HG03378 (cell line): Measurements from ENCODE around the gene ZNF507.
"Not testable (repeated sequence)": the region's sequence is repeated elsewhere in the genome, so short reads cannot be mapped to it uniquely, and the experiment has no call there.

Experiments
- ATAC-seq: cut with Tn5 transposase; IDR thresholded peaks from one replicate; pipeline ENCODE4 v1.9.1; 2021; ENCODE audit warnings: mild to moderate bottlenecking, moderate library complexity; ENCODE audit not compliant: unreplicated experiment

Gene ZNF507

GRCh38 chr19:32367063-32367462 lies 21.7 kb downstream of the ZNF507 start:
- no peak for ATAC-seq

GRCh38 chr19:32367948-32368536 lies 22.6 kb downstream of the ZNF507 start:
- no peak for ATAC-seq

GRCh38 chr19:32368787-32369186 lies 23.4 kb downstream of the ZNF507 start:
- no peak for ATAC-seq

DNA sequence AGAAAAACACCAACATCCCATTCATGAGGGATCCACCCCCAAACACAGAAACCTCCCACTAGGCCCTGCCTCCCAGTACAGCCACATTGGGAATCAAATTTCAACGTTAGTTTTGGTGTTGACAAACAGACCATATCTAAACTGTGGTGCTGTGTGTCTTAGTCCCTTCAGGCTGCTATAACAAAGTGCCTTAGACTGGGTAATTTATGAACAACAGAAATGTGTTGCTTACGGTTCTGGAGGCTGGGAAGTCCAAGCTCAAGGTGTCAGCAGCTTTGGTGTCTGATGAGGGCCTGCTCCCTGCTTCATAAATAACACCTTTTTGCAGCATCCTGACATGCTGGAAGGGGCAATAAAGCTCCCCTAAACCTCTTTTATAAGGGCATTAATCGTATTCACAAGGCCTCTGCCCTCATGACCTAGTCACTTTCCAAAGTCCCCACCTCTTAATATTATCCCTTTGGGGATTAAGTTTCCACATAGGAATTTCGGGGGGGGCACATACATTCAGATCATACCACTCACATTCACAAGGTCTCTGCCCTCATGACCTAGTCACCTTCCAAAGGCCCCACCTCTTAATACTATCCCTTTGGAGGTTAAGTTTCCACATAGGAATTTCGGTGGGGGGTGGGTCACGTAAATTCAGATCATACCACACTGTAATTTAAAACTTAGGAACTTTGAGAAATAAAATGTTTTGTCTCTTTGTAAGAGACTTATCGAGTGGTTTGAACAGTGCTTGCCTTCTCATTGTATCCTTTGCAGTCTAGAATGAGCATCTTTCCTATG lies 27.5 kb downstream of the ZNF507 start:
- no peak for ATAC-seq

DNA sequence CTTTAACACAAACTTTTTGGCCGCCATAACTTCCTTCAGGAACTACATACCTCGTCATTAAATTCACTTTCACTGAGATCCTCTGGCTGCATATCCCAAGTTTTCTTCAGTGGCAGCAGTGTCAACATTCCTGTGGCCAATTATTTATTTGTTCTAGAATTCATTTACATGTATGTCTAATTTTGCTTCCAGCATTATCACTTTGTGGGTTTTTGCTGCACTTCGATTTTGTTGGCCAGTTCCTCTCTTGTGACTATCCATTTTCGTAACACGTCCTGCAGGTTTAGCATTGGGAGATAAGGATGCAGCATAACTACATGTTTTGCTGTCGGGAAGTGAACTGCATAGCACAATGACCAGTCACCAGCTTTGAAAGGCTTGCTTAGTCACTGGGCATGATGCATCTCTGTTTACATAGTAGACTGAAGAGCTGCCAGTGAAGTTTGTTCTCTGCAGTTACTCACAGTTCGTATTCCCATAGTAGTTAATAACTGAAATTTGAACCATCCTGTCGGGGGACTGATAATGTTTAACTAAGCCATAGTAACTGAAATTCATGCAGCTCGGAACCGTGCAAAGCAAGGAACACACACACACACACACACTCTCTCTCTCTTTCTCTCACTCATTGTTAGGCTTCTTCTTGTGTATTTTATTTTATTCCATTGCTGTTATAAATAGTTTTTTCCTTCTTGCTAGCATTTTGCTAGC lies 28.3 kb downstream of the ZNF507 start:
- ATAC-seq: no peak

DNA sequence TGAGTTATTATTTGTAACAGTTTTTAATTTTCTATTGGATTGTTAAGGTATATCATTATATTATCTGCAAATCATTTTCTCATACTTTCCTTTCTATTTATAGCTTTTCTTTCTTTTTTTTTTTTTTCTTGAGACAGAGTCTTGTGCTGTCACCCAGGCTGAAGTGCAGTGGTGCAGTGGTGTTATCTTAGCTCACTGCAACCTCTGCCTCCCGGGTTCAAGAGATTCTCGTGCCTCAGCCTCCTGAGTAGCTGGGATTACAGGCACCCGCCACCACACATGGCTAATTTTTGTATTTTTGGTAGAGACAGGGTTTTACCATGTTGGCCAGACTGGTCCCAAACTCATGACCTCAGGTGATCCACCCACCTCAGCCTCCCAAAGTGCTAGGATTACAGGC lies 29.0 kb downstream of the ZNF507 start:
- not testable (repeated sequence) for ATAC-seq

- ATAC-seq: not testable (repeated sequence)
Measured at GRCh38 chr19:32377088-32377487, 31.7 kb downstream of the ZNF507 start.

DNA sequence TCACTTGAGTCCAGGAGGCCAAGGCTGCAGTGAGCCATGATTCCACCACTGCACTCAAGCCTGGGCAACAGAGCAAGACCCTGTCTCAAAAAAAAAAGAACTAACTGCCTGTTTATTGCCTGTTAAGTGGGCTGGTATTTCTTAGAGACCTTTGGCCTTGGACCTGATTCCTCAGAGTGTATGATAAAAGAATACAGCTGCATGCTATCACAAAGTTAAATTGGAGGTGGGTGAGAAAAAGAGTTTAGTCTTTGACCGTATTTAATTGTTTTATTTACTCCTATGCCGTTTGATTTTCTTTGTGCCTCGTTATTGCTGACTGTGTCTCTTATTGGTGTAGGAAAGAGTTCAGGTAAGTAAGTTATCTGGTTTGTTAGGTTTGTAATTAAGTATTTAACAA lies 34.9 kb downstream of the ZNF507 start:
- ATAC-seq: no peak

DNA sequence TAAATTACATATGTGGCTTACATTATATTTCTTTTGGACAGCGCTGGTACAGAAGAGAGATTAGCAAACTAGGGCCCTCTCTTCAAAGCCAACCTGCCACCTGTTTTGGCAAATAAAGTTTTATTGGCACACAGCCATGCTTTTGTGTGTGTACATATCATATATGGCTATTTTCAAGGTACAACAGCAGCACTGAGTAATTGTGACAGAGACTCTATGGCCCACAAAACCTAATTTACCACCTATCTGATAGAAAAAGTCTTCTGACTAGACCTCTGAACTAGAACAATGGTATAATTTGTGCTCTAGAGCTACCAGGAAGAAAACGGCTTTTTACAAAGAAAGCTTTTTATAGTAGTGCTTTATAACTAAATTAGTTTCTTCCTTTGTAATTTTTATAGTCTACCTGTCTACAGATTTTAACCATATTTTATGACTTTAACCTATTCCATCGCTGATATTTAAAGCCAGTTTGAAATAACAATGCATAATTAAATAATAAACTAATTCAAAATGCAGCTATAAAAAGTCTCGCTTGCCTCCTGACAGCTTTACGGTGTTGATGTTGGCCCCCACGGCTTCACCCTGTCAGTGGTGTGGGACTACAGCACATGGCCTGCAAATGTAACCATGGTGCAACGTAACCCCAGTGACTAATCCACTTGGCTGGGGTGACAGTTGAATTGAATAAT lies 42.4 kb downstream of the ZNF507 start:
- ATAC-seq: no peak

GRCh38 chr19:32388393-32388855 lies 43.0 kb downstream of the ZNF507 start:
- no peak for ATAC-seq

GRCh38 chr19:32392901-32393300 lies 47.5 kb downstream of the ZNF507 start:
- ATAC-seq: no peak

DNA sequence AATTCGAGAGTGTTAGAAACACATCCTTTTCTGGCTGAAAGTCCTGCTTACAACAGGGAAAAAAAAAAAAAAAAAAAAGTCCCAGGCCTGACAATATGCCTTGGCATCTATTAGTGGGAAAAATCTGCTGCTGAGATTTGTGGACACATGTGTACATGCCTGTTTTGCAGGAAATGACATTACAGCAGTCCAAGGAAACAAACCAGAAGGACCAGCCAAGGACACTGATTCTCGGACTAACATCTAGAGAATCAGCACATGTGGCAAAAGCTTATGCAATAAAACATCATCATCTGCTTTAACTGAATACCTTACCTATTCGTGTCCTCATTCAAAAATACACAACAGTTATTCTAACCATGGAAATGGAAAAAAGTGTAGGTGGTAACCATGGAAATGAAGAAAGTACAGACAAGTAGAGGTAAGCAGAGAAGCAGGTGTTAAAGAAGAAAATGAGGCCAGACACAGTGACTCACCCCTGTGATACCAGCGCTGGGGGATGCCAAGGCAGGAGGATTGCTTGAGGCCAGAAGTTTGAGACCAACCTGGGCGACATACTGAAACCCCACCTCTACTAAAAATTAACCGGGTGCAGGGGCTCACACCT lies 50.7 kb downstream of the ZNF507 start:
- no peak for ATAC-seq

GRCh38 chr19:32397671-32398101 lies 52.3 kb downstream of the ZNF507 start:
- ATAC-seq: no peak

DNA sequence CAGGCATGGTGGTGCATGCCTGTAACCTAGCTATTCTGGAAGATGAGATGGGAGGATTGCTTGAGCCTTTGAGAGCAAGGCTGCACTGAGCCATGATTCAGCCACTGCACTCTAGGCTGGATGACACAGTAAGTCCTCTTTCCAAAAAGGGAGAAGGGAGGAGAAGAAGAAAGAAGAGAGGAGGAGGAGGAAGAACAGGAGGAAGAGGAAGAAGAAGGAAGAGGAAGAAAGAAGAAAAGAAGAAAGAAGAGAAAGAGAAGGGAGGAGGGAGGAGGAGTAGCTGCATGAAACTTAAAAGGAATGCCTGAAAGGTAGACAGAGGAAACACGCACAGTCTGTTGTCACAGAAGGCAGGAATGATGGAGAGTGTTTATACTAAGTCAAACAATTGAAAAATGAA lies 56.6 kb downstream of the ZNF507 start:
- no peak for ATAC-seq

DNA sequence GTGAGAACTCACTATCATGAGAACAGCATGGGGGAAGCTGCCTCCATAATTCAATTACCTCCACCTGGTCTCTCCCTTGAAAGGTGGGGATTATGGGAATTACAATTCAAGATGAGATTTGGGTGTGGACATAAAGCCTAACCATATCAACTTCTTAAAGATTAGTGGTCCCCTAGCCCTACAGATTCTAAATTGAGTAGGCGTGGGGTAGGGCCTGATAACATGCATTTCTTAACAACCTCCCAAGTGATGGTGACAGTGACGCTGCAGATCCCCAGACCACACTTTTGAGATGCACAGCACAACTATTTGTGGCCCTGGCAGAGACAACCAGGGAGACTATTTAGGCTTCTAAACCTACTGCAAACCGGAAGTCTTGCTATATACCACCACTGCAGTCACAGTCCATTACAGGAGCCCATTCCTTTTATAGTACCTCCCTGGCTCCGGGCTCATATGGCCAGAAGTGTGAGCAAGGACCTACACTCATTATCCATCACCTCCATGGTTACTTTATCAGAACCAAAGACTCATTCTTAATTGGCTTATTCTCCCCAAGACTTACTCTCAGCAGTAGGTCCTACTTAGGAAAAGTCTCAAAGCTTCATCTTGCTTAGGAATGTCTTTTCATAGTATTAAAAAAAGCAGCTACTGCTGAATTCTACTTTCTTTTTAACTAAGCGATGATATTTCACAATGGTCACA lies 58.0 kb downstream of the ZNF507 start:
- no peak for ATAC-seq

DNA sequence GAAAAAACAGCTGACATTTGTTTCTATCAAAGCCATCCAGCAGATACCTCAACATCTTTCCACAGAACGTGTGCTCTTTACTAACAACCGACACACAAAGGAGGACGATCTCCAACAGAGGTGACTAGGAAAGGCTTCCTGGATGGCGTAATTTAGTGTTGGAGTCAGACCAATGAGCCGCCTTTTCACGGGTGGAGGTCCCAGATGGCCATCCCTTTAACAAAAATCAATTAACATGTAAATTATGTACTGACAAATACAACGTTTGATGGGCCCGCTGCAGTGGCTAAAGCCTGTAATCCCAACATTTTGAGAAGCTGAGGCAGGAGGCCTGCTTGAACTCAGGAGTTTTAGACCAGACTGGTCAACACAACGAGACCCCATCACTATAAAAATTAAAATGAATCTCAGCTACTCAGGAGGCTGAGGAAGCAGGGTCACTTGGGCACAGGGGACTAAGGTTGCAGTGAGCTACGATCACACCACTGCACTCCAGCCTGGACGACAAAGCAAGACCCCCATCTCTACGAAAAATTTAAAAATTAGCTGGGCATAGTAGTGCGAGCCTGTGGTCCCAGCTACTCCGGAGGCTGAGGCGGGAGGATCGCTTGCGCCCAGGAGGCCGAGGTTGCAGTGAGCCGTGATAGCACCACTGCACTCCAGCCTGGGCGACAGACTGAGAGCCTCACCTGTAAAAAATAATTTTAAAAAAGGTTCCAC lies 59.0 kb downstream of the ZNF507 start:
- no peak for ATAC-seq

- ATAC-seq: peak; percentile 21
Measured at GRCh38 chr19:32404933-32405430, 59.6 kb downstream of the ZNF507 start.

DNA sequence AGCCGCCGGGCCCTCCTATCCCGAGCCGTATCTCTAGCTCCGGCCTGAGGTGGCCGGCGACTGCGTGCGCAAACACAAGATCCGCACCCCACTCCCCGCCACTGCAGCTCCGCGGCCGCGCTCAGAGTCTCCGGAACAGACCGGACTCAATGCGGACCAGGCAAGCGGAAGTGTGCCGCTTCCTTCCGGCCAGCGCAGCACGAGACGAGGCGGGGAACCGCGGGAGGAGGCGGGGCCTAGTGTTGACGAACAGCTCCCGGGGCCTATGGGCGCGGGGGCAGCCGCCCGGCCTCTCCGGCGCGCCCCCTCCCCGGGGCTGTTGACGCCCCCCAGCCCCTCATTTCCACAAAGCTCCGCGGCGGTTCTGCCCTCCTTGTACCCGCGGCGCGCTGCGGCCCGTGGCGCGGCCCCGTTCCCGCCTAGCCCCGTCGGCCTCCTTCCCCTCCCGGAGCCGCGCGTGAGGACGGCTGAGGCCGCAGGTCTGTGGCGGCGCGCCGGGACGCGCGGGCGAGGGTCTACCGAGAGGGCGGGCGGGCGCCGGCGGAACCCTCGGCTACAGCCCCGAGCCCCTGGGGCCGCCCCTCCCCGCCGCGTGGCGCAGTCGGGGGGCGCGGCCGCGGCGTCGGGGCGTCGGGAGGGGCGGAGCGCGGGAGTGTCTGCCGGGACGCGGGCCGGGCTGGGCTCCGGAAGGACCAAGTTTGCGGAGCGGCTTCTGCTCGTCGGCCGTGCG lies 60.2 kb downstream of the ZNF507 start, which contains the start of gene DPY19L3:
Gene DPY19L3, plus strand, starts transcription at position 340 of the 730 bp plus-strand sequence. CDS start 2,484 bp downstream, outside the sequence.
- peak; percentile 90 for ATAC-seq
